GM23338 (cell line): ENCODE data around the gene TOMM40.

Experiments used
- CREB1 ChIP-seq: fragments of 250-450 bp; sonication (Bioruptor Pico); IDR thresholded peaks from 2 replicates; pipeline ENCODE4 v1.5.0; 2020; ENCODE audit warnings: low read depth, mild to moderate bottlenecking, moderate library complexity
- CTCF ChIP-seq, 2 experiments: fragments of 200-600 bp in 1 of 2; sonication (generic) in 1 of 2; conservative IDR thresholded peaks; 2 replicates each; pipeline versions ENCODE4 v1.5.1 to v1.6.1; 2016 to 2017; ENCODE audit warnings: antibody characterized with exemption in 2 of 2, low read depth in 2 of 2, mild to moderate bottlenecking in 2 of 2, moderate library complexity in 1 of 2
- EZH2 ChIP-seq: fragments of 200-600 bp; sonication (generic); IDR thresholded peaks from one replicate; pipeline ENCODE4 v1.8.0; 2017; ENCODE audit warnings: antibody characterized with exemption, mild to moderate bottlenecking, low read depth; ENCODE audit not compliant: unreplicated experiment
- EZH2phosphoT487 ChIP-seq: fragments of 200-600 bp; sonication (generic); IDR thresholded peaks from one replicate; pipeline ENCODE4 v1.8.1; 2018; ENCODE audit warnings: antibody characterized with exemption; ENCODE audit not compliant: unreplicated experiment
- JUNB ChIP-seq: IDR thresholded peaks from one replicate; pipeline ENCODE4 v1.6.1; 2016; ENCODE audit warnings: antibody characterized with exemption; ENCODE audit not compliant: unreplicated experiment
- NANOG ChIP-seq: IDR thresholded peaks from 2 replicates; pipeline ENCODE4 v1.6.1; 2016; ENCODE audit warnings: antibody characterized with exemption, borderline replicate concordance
- POLR2AphosphoS5 ChIP-seq: IDR thresholded peaks from 2 replicates; pipeline ENCODE4 v1.6.1; 2016; ENCODE audit warnings: antibody characterized with exemption, low read depth
- REST ChIP-seq: IDR thresholded peaks from one replicate; pipeline ENCODE4 v1.6.1; 2018; ENCODE audit warnings: antibody characterized with exemption; ENCODE audit not compliant: unreplicated experiment

DNA sequence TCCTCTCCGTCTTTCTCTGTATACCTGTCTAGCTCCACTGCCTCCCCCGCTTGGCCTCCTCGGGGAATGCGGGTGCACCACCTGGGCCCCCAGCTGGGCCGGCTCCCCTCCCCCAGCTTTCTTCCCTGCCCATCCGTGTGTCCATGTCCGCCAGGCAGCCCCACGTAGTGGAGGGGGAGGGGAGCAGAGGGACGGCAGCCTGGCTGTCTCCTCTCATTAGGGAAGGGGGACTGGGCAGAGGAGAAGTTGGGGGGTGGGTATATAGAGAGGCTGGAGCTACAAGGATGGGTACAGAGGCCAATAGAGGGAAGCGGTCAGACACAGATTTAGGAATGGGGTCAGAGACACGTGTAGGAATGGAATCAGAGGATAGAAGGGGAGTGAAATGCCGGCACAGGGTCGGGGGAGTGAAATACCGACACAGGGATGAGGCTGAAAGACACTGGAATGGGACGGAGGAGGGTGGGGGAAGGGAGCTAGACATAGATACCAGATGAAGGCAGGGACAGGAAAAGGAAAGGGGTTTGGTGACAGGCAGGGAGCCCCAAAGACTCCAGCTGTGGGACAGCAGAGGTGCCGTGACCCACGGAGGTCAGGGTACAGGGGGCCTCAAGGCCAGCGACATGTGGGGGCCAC is 42.1 kb upstream of the TOMM40 start:
- TF ChIP-seq EZH2 (no peak), CTCF (conservative IDR thresholded peaks at IDR 0.05; ENCODE audit: low read depth in 2 of 2) (no peak), JUNB (no peak), POLR2AphosphoS5 (no peak; the same call in 1 of the 2 replicates), EZH2phosphoT487 (no peak), CREB1 (CRISPR knock-in tag) (0 out of 2 replicates have a peak, but pooled peaks have one; percentile 29), NANOG (no peak), REST (no peak)
